ENCODE measurements around the gene NFIA. TPM values are rescaled to one million over a fixed set of nuclear protein-coding genes. Genes with fewer than 3 reads are reported as not detected.

The NFIA gene
- total and polyA plus RNA-seq, 10 of the 15 experiments (the other 5 are each of a cell fraction or from before 2014, with no cell fraction given) = 0.10 to 0.16 TPM; not detected in 8

DNA sequence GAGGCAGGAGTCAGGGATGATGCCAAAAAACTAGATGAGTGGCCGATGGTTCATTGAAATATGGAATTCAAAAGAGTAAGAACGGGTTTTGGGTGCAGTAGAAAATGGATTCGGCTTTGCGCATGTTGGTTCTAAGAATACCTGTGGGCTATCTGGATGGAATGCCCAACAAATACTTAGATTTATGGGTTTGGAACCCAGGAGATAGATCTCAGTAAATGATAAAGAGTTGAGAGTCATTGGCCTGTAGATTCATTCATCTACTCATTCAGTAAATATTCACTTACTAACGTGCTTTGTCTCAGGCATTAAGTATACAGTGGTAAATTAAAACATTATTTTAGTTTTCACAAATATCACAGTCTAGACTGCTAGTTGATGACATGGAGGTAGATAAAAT is 247.7 kb downstream of the NFIA start:
- H3K79me2 ChIP-seq (ENCODE audit: control insufficient read depth, insufficient read depth, low read length) = no peaks in the 10 kb centered on the region
- CTCF ChIA-PET = no interaction called here
- TF ChIP-seq IRF3 (IDR thresholded peaks at IDR 0.05) (no peak), ATF7 (IDR thresholded peaks at IDR 0.05; ENCODE audit: low read depth) (no peak), MTA2 (IDR thresholded peaks at IDR 0.05; ENCODE audit: low read depth) (no peak), SREBF2 (IDR thresholded peaks at IDR 0.05; ENCODE audit: low read length) (no peak), POLR2AphosphoS5 (IDR thresholded peaks at IDR 0.05; ENCODE audit: low read length) (no peak), USF1 (IDR thresholded peaks at IDR 0.05; ENCODE audit: borderline replicate concordance, extremely low read length, insufficient read depth, low read depth, low read length) (no peak), RELA (IDR thresholded peaks at IDR 0.05; ENCODE audit: borderline replicate concordance, partially characterized antibody) (no peak), ZSCAN29 (IDR thresholded peaks at IDR 0.05) (no peak), IKZF2 (IDR thresholded peaks at IDR 0.05) (no peak), SMC3 (IDR thresholded peaks at IDR 0.05; ENCODE audit: borderline replicate concordance, low read length) (no peak), EGR1 (IDR thresholded peaks at IDR 0.05; ENCODE audit: borderline replicate concordance in 1 of 2, low read depth in 2 of 2, low read length in 2 of 2) (no peak), STAT3 (IDR thresholded peaks at IDR 0.05; ENCODE audit: low read depth, low read length) (no peak), BRCA1 (IDR thresholded peaks at IDR 0.05; ENCODE audit: low read depth, low read length) (no peak), SMAD1 (IDR thresholded peaks at IDR 0.05; ENCODE audit: low read depth, partially characterized antibody) (no peak), MYC (IDR thresholded peaks at IDR 0.05; ENCODE audit: insufficient read depth, insufficient read length, insufficient replicate concordance, low read length, severe bottlenecking) (no peak), CBFB (IDR thresholded peaks at IDR 0.05; ENCODE audit: low read depth) (no peak), SMARCA5 (IDR thresholded peaks at IDR 0.05) (no peak), ZNF274 (IDR thresholded peaks at IDR 0.05; ENCODE audit: insufficient read depth, insufficient read length) (no peak)
- no peak for ATAC-seq
- no peaks in the 10 kb centered on the region for H3K27me3 ChIP-seq (replicated peaks in 1 of 2; ENCODE audit: control insufficient read depth in 2 of 2, insufficient read depth in 2 of 2, low read length in 1 of 2)
- no TSS peak for BruUV-seq (replicated peaks)
- intact Hi-C loops (cut with micrococcal nuclease; ENCODE audit: unreplicated experiment) (loop anchor here (10.0 kb wide), 1 partner anchor 255 kb away; no protein-coding TSS in a partner anchor), in situ Hi-C loops (cut with MboI) (no loop called here)
- no peaks in the 10 kb centered on the region for H3K4me1 ChIP-seq (ENCODE audit: control insufficient read depth, insufficient read depth, low read length)
- H3K27ac ChIP-seq (ENCODE audit: control insufficient read depth, insufficient read depth) = no peak overlapping the region
- H4K20me1 ChIP-seq (ENCODE audit: control insufficient read depth, insufficient read depth) = no peaks in the 10 kb centered on the region
- RAD21 ChIA-PET (ENCODE audit: unreplicated experiment) = no interaction called here
- no peak overlapping the region for H3K4me3 ChIP-seq
- WGBS (ENCODE audit: insufficient coverage, insufficient replicate concordance, low lambda C conversion rate, missing lambda C conversion rate) = 93% methylated on average over 5 of the region's 5 CpGs
- H3K9me3 ChIP-seq (replicated peaks; ENCODE audit: control insufficient read depth, insufficient read depth, low read length) = no peaks in the 10 kb centered on the region
- no peak for DNase-seq (ENCODE audit: low read depth, low spot score)
- H3K36me3 ChIP-seq (ENCODE audit: control insufficient read depth in 2 of 2, insufficient read depth in 2 of 2, low read length in 1 of 2) = no peaks in the 10 kb centered on the region
- SMC1A ChIA-PET (ENCODE audit: uncharacterized antibody, unreplicated experiment) = no interaction called here
- H3K4me2 ChIP-seq (ENCODE audit: control insufficient read depth, insufficient read depth) = no peak overlapping the region
- H3K9ac ChIP-seq (ENCODE audit: control insufficient read depth, insufficient read depth, low read length) = no peak overlapping the region
- no peak overlapping the region for H2AFZ ChIP-seq (ENCODE audit: control insufficient read depth, low read depth, low read length)
- POLR2A ChIA-PET = no interaction called here
- no peak for FAIRE-seq

Data from GM12878 (cell line).